DOHH2 (cell line): ENCODE results near the gene MED27.

Experiments
- H3F3A ChIP-seq: fragments of 200-600 bp; sonication (generic), shearing (Covaris generic); 2 replicates; pipeline ENCODE4 v1.6.0; 2016; ENCODE audit warnings: antibody characterized with exemption, mild to moderate bottlenecking; ENCODE audit not compliant: control insufficient read depth, insufficient read depth
- H3K27ac ChIP-seq: fragments of 200-600 bp; sonication (generic); 2 replicates; pipeline ENCODE4 v1.5.1; 2014; ENCODE audit warnings: low read depth, mild to moderate bottlenecking, low read length, moderate library complexity
- H3K27me3 ChIP-seq: fragments of 200-600 bp; sonication (generic); 2 replicates; pipeline ENCODE4 v1.6.1; 2014; ENCODE audit warnings: mild to moderate bottlenecking, low read length, mixed read lengths; ENCODE audit not compliant: control insufficient read depth
- H3K36me3 ChIP-seq: fragments of 200-600 bp; sonication (generic); 2 replicates; pipeline ENCODE4 v1.6.1; 2014; ENCODE audit warnings: mild to moderate bottlenecking, low read length, moderate library complexity, mixed read lengths; ENCODE audit not compliant: control insufficient read depth
- H3K4me1 ChIP-seq: fragments of 200-600 bp; sonication (generic); 2 replicates; pipeline ENCODE4 v1.6.1; 2014; ENCODE audit warnings: mild to moderate bottlenecking, low read length, mixed read lengths; ENCODE audit not compliant: control insufficient read depth
- H3K4me2 ChIP-seq: fragments of 200-600 bp; sonication (generic); 2 replicates; pipeline ENCODE4 v1.6.0; 2014; ENCODE audit warnings: mild to moderate bottlenecking, low read length, moderate library complexity
- H3K4me3 ChIP-seq: fragments of 200-600 bp; sonication (generic); 2 replicates; pipeline ENCODE4 v1.5.1; 2014; ENCODE audit warnings: mild to moderate bottlenecking, low read length, mixed read lengths
- H3K79me2 ChIP-seq: fragments of 200-600 bp; sonication (generic); 2 replicates; pipeline ENCODE4 v1.6.1; 2014; ENCODE audit warnings: mild to moderate bottlenecking, low read length, mixed read lengths; ENCODE audit not compliant: control insufficient read depth
- H3K9me2 ChIP-seq: fragments of 200-600 bp; sonication (generic); replicated peaks from 2 replicates; pipeline ENCODE4 v1.6.1; 2014; ENCODE audit warnings: mild to moderate bottlenecking, low read length, mixed read lengths; ENCODE audit not compliant: control insufficient read depth
- H3K9me3 ChIP-seq: fragments of 200-600 bp; sonication (generic); 2 replicates; pipeline ENCODE4 v1.6.1; 2014; ENCODE audit warnings: antibody characterized with exemption, low read length, mixed read lengths; ENCODE audit not compliant: control insufficient read depth, insufficient read depth
- H4K20me1 ChIP-seq: fragments of 200-600 bp; sonication (generic); 2 replicates; pipeline ENCODE4 v1.6.0; 2014; ENCODE audit warnings: low read depth, mild to moderate bottlenecking, antibody characterized with exemption, low read length, moderate library complexity; ENCODE audit not compliant: control insufficient read depth, insufficient read depth
- CTCF ChIP-seq: fragments of 200-600 bp; sonication (generic); IDR thresholded peaks from one replicate; pipeline ENCODE4 v1.5.1; 2014; ENCODE audit warnings: antibody characterized with exemption, mild to moderate bottlenecking, low read depth, low read length; ENCODE audit not compliant: poor library complexity, severe bottlenecking
- EZH2phosphoT487 ChIP-seq: fragments of 200-600 bp; sonication (generic); IDR thresholded peaks from 2 replicates; pipeline ENCODE4 v1.6.1; 2017; ENCODE audit warnings: borderline replicate concordance, mild to moderate bottlenecking, antibody characterized with exemption, low read length, moderate library complexity, mixed read lengths

Gene MED27

GRCh38 chr9:131869348-131869747, 210.3 kb downstream of the MED27 start:
- Histone ChIP-seq H3F3A (no peaks in the 10 kb centered on the region), H3K79me2 (no peaks in the 10 kb centered on the region), H3K36me3 (no peaks in the 10 kb centered on the region), H3K4me2 (no peak overlapping the region), H3K27me3 (no peaks in the 10 kb centered on the region), H4K20me1 (no peaks in the 10 kb centered on the region), H3K9me2 (no peaks in the 10 kb centered on the region), H3K27ac (no peak overlapping the region), H3K4me3 (no peak overlapping the region), H3K4me1 (no peaks in the 10 kb centered on the region), H3K9me3 (no peaks in the 10 kb centered on the region)
- TF ChIP-seq EZH2phosphoT487 (no peak), CTCF (no peak)

DNA sequence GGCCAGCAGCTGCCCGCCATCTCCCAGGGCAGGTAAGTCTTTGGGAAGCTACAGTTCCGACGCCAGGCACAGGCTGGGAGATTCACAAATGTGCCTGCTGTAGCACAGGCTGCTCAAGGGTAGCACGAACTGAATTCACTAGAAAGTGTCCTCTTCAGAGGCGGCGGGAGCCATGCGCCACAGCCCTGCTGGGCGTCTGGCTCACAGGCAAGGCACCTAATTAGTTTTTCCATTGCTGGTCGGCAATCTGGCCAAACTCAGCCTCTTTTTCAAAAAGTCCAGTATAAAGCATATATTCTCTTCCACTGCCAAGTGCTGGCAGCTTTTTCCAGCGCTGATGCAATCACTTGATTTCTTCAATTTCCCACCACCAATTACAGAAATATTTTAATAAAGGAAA, 210.9 kb downstream of the MED27 start:
- H3K36me3 ChIP-seq = no peaks in the 10 kb centered on the region
- H4K20me1 ChIP-seq = no peaks in the 10 kb centered on the region
- H3K27me3 ChIP-seq = no peaks in the 10 kb centered on the region
- no peaks in the 10 kb centered on the region for H3K79me2 ChIP-seq
- no peak for TF ChIP-seq EZH2phosphoT487
- TF ChIP-seq CTCF = no peak
- no peaks in the 10 kb centered on the region for H3F3A ChIP-seq
- no peak overlapping the region for H3K27ac ChIP-seq
- H3K4me3 ChIP-seq = no peak overlapping the region
- no peaks in the 10 kb centered on the region for H3K4me1 ChIP-seq
- H3K9me2 ChIP-seq = no peaks in the 10 kb centered on the region
- no peak overlapping the region for H3K4me2 ChIP-seq
- no peaks in the 10 kb centered on the region for H3K9me3 ChIP-seq

DNA sequence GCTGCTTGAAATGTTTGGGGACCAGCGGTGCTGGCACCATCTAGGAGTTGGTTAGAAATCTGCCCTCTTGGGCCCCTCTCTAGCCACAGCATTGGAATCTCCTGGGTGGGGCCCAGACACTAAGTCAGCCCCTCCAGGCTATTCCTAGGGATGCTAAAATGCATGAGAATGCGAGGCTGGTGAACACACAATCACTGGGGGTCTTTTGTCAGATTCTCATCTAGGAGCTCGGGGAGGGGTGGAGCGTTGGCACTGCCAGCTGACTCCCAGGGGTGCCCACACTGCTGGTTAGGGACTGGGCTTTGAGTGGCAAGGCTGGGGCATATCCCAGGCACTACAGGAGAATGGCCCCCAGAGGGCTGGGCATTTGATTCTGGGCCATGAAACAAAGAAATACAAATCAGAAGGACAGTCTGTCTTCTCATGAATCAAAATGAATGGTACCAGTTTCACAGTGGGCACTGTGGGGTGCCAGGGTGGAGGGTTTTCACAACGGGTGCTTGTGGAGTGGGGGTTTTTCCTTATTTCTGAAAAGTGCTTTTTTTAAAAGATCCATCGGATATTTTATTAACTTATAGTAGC, 212.0 kb downstream of the MED27 start:
- Histone ChIP-seq H3K9me3 (no peaks in the 10 kb centered on the region), H3K27me3 (no peaks in the 10 kb centered on the region), H3K36me3 (no peaks in the 10 kb centered on the region), H3K27ac (no peak overlapping the region), H3K4me1 (no peaks in the 10 kb centered on the region), H3K4me2 (no peak overlapping the region), H3K79me2 (no peaks in the 10 kb centered on the region), H3K9me2 (no peaks in the 10 kb centered on the region), H3F3A (no peaks in the 10 kb centered on the region), H4K20me1 (no peaks in the 10 kb centered on the region), H3K4me3 (no peak overlapping the region)
- no peak for TF ChIP-seq CTCF
- TF ChIP-seq EZH2phosphoT487 = no peak
